GM10847 (cell line): Measurements from ENCODE around the gene PLA2G2C.

Source experiments
- POLR2A ChIP-seq: IDR thresholded peaks from 2 replicates; pipeline ENCODE4 v1.6.1; 2011; ENCODE audit not compliant: insufficient read length; ENCODE audit errors: extremely low read depth

The PLA2G2C gene

DNA sequence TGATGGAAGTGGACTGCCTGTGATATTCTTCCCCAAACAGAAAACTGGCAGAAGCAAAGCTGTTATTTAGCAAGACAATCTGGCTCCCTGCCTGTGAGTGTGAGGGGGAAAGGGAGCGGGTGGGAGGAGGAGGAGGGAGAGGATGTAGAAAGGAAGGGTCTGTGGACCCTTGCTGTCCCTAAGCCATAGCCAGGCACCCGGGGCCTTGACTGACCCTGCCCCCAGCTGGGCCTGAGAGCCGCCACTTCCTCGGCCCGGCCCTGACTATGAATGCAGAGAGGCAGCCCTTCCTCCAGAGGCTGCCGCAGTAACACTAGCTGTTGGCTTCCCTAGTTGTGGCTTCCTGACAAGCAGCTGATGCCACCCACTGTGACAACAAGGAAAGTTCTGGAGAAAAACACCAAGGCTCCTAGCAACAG is 33.3 kb downstream of the PLA2G2C start:
- TF ChIP-seq POLR2A = no peak

DNA sequence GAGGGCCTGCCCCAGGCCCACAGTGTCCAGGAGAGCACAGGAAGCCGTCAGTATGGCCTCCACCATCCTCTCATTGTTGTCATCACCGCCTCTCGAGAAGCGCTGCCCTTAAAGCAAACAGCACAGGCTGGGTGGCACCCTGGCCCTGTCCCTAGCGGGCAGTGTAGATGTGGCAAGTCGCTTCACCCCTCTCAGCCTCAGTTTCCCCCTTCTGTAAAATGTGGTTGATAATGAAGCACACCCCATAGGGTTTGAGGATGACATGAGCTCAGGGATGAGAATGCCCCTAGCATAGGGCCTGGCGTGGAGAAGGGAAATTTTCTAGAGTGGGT is 33.8 kb downstream of the PLA2G2C start:
- TF ChIP-seq POLR2A = no peak

DNA sequence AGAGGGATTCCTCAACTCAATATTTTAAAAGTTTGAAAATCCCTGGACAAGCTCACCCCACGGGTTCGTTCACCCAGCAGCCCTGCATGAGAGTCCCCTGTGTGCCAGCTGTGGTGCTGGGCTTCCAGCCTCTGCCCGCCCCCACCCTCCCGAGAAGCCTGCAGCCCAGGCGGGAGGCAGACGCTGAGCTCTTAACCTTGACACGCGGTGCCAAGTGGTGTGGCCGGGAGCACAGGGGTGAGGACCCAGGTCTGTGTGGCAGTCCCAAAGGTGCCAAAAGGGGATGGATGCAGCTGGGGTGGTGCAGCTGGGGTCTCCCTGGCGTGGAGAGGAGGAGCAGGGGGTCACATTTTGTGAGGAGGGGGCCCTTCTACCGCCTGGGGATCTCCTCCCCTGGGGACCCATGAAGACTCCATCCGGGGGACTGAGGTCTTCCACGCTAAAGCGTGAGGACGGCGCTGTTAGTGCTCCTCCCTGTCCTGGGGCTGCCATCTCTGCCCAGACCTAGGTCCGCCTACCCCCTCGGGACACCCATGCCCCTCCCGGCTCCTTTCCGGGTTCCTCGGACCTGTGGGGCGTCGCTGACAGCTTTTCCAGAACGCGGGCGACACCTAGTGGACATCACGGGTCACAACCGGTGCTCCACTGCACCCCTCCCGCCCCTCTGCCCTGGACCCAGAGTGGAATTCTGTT is 34.3 kb downstream of the PLA2G2C start:
- no peak for TF ChIP-seq POLR2A

DNA sequence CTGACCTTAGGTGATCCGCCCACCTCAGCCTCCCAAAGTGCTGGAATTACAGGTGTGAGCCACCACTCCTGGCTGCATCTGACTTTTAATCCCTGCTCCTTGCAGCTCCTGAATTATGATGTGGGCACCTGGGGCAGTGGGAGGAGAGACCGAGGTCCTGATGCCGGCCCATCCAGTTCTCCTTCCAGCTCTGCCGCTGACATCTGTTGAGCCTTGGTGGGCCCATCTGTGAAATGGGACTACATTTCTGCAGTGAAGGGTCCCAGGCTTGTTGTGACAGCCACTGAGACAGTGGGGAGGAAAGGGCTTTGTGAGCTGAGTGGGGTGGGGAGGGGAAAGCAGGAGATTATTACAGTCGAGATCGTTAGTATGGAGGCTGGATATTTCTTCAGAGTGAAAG is 35.3 kb downstream of the PLA2G2C start:
- TF ChIP-seq POLR2A = no peak

DNA sequence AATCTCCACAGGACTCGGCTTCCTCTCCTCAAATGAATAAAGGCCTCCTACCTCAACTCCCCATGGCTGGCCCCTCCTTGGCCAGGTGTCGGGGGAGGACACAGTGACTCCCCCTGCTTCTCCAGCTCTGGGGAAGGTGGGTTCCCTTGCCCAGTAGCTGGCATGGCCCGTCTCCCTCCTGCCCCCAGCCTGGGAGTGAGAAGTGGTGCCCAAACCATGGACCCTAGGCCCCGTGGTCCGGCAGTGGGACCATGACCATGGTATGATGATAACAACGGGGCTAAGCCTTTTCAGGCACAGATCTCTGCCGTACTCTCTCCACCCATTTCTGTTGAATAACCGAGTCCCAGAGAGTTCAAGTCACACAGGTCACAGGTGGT is 36.0 kb downstream of the PLA2G2C start:
- TF ChIP-seq POLR2A = no peak

DNA sequence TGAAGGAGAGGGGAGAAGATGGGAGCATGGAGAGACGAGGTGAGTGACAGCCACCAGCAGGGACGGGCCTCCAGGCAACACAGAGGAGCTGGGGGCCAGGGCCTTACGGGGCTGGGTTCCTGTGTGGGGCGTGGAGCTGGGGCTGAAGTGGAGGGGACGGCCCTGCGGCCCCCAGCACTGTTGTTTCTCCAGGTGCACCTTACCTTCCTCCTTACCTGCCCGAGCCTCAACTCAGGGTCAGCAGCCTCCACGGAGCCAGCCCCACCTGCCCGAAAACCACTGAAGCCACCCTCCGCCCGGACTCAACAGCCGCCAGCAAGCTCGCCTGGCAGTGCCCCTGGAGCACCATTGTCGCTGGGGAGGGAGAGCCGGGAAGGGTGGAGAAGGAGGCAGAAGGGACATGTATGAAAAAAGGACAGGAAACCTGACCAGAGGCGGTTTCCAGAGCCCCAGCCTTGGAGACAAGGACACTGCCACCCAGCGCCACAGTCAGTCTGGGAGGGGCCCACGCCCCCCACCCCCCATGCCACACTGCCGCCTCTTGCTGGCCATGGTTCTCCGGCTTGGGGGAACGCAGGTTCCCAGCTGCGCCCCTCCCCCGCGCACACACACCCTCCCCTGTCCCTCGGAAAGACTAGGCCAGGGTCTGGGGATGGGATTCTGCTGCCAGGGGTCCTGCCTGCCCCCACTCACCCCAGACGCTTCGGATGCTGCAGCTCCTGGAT is 36.6 kb downstream of the PLA2G2C start:
- no peak for TF ChIP-seq POLR2A

DNA sequence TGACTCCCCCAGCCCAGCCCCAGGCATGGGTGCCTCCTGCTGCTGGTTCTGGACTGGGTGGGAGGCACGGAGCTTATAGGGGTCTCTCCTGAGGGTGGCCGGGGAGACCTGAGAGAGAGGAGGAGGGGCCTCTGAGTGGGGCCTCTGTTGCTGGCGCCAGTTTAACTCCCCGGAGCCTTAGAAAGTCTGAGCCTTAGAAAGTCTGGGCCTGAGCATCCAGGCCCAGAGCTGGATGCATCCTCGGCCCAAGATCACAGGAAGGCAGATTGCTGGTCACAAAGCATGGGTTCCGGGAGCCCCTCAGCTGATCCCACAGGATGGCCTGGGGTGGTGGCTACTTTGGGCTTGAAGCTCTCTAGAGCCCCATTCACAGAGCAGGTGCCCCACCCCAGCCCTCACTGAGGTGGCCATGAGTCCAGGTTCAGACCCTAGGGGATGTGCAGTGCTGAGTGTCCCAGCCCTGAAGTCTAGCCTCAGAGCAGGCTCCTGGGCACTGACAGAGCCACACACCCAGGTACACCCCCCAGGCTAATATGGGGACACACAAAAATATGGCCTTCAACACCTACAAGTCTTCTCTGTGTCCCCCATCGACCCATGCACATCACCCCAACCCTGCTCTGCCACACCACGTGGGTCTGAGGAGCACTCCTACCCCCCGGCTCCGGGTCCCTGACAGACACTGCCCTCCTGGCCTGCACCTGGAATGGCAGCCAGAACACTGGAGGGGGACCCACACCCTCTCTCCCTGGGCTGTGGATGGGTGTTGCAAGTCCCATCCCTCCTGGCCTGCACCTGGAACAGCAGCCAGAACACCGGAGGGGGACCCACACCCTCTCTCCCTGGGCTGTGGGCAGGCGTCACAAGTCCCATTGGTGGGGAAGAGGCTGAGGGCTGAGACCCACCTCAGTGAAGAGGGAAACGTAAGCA is 37.5 kb downstream of the PLA2G2C start:
- no peak for TF ChIP-seq POLR2A

DNA sequence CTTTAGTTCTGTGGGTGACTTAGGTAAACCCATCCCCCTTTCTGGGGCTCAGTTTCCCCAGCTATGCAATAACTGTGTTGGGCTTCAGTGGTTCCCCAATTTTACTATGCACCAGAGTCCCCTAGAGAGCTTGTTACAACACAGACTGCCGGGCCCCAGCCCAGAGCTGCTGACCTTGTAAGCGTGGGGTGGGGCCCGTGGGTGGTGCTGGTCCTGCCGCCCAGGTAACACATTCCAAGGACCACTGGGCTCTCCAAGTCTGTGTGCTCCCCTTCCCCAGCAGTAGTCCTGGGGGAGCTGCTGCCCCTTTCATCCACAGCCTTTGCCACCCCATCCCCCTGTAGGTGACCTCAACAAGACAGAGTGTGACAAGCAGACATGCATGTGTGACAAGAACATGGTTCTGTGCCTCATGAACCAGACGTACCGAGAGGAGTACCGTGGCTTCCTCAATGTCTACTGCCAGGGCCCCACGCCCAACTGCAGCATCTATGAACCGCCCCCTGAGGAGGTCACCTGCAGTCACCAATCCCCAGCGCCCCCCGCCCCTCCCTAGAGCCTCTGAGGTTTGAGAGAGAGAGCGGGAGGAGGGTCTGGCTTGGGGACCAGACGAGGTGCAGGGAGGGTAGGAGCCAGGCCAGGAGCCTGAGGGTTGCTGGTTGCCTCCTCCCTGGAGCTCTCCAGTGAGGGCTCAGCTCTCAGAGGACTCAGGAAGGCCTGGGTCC is 38.3 kb downstream of the PLA2G2C start:
- no peak for TF ChIP-seq POLR2A

DNA sequence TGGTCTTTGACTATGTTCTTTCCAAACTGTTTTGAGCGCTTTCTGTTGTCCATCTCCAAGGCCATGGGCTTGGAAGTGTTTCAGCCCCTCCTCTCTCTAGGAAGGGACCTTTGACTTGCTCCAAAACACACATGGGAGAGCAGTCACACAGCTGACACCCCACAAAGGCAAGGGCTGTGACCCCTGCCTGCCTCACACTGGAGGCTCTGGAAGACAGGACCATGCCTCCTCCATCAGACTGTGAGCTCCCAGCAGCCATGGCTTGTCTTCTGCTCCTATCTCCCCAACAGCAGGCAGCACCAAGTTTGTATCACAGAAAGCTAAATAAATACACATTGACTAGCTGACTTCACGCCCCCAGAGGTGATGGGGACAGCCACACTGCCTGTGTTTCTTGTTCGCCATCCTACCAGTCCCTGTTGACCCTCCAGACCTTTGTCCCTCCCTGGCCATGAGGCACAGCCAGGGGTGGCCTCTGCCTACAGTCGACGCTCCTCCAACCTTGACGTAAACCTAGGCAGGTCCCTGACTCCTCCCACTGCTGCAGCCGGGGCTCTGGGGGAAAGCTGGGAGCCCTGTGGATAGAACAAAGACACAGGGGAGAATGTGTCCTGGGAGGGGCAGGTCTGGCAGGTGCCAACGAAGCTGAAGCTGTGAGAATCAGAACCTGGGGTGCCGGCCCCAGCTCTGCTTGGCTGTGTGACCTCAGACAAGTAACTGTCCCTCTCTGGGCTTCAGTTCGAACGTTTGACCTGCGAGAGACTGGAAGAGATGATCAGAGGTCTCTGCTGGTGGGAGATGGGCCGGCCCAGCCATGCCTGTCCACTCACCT is 42.4 kb downstream of the PLA2G2C start:
- TF ChIP-seq POLR2A = no peak

DNA sequence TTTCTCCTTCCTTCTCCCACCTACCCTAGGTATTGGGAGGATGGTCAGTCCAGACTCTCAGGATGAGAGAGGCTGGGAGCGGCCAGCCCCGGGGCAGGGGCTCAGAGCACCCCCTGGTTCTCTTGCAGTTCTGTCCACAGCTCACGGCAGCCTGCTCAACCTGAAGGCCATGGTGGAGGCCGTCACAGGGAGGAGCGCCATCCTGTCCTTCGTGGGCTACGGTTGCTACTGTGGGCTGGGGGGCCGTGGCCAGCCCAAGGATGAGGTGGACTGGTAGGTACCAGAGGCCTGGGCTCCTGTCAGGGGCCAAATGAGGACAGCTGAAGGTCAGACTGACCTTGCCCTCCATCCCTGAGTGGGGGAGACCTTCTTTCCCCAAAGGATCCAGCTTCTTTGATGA is 43.0 kb downstream of the PLA2G2C start:
- TF ChIP-seq POLR2A = no peak

DNA sequence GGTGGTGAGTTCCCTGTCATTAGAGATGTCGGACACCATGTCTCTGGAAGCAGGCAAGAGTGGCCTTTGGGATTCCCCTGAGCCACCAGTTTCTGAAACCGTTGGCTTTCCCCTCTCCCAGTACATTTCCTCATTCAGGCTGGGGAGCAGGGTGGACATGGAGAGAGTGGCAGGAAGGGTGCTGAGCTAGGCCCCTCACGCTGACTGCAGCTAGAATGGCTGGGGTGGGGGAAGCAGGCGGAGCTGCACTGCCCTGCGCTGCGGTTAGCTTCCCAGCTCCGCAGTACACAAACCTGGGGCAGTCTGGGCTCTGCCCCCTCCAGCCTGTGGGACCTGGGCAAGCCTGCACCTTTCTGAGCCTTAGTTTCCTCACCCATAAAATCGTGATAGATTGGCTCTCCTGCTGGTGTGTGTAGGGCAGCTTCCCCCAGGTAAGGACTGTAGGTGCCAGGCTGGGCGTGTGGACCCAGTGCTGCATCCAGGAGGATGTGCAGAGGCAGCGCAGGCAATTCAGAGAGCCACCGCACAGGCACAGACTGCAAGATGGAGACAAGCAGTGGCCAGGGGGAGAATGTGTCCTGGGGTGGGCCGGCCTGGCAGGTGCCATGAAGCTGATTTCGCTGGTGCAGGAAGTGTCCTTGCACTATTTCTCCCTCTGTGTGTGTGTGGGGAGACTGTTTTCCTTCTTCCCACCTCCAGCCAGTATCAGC is 44.2 kb downstream of the PLA2G2C start:
- TF ChIP-seq POLR2A = no peak

DNA sequence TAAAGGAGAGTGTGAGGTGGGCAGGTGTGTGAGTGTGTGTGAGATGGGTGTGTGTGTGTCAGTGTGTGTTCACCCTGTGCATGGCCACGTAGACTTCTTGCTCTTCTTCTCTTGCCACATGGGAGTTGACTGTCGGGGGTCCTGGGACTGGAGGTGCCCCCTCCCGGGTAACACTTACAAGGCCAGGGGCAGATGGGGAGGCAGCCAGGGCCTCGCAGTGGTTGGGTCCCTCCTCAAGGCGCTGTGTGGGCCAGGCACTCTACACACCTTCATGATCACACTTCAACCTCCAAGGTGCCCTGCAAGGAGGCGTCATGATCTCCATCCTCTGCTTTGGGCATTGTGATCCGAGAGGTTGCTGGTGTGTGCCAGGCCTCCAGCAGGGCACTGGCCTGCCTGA is 44.9 kb downstream of the PLA2G2C start:
- TF ChIP-seq POLR2A = no peak

DNA sequence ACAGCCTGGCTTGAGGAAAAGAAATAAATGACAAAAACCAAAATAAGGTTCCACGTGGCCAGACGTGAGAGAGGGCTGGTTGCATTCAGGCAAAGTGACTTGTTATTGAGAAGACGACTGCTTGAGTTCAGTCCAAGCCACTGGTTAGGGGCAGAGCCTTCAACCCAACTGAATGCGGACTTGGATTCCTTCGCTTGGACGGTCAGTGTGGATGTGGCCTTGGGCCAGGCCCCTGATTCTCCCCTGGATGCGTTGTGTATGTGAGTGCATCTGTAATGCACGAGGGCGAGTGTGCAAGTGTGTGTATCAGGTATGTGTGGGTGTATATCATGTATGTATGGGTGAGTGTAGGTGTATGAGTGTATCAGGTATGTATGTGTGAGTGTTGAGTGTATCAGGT is 45.3 kb downstream of the PLA2G2C start:
- TF ChIP-seq POLR2A = no peak
